Stimulated activated CD8-positive, alpha-beta memory T cell treated with anti-CD3 and anti-CD28 coated beads, Interleukin-4, amount 100 ng/mL, for 4 hours (primary cell): ENCODE measurements around the gene OR8D1.

Experiments
- DNase-seq, 2 donors: peaks; one replicate each; pipeline ENCODE4 v3.0.0-alpha.2; 2020; ENCODE audit warnings: low read depth in 2 of 2, low spot score in 1 of 2

OR8D1 gene

GRCh38 chr11:124313849-124314248 is at the start of gene OR8D1:
Gene OR8D1 (minus strand): TSS chr11:124313949. CDS start chr11:124310766, 3,183 bp downstream.
- DNase-seq = no peak

- DNase-seq = no peak
Measured at GRCh38 chr11:124359566-124359965, 45.8 kb upstream of the OR8D1 start.

DNA sequence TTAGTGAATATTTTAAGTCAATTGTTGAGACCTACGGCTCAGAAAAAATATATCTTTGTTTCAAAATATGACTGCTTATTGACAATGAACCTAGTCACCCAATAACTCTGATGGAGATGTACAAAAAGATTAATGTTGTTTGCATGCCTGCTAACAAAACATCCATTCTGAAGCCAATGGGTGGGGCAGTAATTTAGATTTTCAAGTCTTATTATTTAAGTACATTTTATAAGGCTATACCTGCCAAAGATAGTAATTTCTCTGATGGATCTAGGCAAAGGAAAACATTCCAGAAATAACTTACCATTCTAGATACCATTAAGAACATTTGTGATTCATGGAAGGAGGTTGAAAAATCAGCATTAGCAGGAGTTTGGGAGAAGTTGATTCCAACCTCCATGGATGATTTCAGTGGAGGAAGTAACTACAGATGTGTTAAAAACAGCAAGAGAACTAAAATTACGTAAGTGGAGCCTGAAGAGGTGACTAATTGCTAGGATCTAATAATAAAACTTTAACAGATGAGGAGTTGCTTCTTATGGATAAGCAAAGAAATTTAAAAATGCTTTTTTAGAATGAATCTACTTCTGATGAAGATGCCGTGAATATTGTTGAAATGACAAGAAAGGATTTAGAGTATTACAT is 32.7 kb upstream of the OR8D1 start:
- DNase-seq = no peak

DNA sequence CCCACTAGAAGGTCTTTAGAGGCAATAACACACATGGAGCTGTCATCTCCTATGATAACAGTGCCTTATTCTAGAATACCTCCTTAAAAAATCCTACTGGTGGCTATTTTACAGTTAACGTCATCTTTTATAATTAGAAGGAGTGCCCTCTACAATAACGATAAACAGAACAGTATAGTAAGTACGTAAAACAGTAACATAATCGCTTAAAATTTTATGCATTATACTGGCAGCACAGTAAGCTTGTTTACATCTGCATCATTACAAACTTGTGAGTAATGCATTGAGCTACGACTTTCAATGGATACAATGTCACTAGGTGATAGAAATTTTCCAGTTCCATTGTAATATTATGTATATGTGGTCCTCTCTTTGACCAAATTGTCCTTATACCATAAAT is 30.6 kb upstream of the OR8D1 start:
- no peak for DNase-seq

GRCh38 chr11:124340142-124340447 is 26.3 kb upstream of the OR8D1 start:
- no peak for DNase-seq

GRCh38 chr11:124339396-124340141 is 25.8 kb upstream of the OR8D1 start:
- no peak for DNase-seq

- DNase-seq = no peak
Measured at GRCh38 chr11:124331873-124332272, 18.1 kb upstream of the OR8D1 start.

DNA sequence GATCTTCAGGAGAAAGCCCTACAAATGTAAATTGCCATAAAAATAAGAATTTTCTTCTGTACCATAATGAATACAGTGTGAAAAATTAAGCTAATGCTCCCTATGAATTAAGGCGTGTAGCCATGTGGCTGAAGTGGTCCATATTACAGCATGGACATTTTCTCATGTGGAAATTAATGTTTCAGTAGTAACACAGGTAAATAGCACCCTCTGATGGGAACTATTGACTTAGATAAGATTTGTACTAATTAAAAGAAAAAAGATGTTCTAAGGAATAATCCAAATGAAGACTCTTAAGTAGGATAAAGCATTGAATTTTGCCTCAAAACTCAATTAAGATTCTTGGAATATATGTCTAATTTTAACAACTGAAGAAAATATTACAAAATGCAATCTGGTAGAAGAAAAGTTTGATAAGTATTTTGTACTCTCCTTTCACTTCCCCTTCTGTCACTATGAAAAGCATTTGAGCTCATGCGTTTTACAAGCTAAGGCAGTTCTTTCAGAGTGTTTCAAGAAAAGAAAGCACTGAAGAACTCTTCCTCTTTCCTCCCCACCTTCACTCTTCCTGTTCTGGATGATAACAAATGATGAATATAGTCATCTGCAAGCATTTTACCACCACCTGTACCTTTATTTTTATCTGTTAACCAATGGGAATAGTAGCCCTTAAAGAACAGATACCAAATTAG is 16.2 kb upstream of the OR8D1 start:
- DNase-seq = no peak

DNA sequence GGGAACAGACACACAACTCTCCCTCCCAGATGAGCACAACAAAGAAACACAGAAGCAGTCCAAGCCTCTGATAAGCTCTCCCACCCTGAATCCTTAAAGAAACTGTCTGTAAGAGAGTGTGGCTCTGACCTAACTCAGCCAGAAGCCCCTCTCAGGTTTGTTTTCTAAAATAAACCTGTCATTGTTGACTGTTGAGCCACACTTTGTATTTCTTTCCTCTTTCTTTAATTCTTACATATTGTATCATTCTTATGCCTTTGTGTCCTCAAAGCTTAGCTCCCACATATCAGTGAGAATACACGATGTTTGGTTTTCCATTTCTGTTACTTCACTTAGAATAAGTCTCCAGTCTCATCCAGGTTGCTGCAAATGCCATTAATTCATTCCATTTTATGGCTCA is 14.0 kb upstream of the OR8D1 start:
- no peak for DNase-seq

DNA sequence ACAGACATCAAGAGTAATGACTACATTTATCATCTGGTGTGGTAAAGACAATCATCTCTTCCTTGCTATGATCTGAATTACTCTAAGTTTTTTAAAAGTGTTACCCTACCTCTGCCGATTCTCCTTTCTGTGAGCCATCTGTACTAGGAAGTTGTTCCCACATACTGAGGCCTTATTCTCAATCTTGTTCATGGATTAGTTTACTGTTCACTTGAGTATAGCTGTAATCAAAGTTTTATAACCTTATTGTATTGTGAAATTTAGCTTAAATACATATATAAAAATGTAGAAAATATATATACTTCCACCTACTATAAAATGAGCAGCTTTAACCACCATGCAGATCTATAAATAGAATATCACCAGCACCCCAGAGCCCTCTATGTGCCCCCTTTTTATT is 8.6 kb upstream of the OR8D1 start:
- no peak for DNase-seq

DNA sequence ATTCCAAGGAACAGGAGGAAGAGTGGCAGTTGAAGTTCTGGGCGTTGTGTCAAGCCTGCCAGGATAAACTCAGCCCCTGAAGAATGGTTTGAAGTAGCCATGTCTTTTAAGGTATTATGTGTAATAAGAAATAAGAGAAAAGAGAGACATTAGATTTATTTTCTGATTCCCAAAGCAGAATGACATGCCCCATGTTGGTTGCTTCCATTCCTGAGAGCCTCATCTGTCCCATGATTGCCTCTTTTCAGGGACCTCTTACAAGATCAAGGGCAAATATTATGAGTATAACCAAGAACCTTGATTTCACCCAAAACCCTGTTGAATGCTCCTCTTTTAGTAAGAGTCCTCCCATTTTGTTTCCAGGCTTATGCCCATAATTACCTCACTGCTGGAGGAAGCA is 6.3 kb upstream of the OR8D1 start, which contains the start of gene OR8D2:
Gene OR8D2 (minus strand): TSS at position 101 of the 400 bp plus-strand sequence. CDS start 0 bp downstream, at position 101.
- no peak for DNase-seq

DNA sequence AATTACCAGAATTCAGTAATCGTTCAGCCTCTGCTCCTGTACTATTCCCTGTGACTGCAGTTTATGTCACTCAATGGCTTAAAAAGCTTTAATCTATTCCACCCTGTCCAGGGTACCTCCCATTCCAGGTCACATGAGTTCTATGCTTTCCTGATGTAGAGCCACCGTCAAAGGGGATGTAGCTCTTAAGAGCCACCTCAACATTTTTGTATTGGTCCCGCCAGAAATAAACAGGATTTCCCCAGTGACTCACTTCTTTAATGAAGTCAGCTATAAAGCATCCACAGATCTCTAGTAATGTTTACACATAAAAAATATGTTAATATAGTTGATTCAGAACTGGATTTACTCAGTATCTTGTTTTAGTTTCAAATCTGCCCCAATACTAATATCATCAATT is 1.3 kb upstream of the OR8D1 start:
- no peak for DNase-seq

- DNase-seq = no peak
Measured at GRCh38 chr11:124313131-124313530, 618 bp downstream of the OR8D1 start.

- DNase-seq = no peak
Measured at GRCh38 chr11:124311670-124312069, 2.1 kb downstream of the OR8D1 start.

DNA sequence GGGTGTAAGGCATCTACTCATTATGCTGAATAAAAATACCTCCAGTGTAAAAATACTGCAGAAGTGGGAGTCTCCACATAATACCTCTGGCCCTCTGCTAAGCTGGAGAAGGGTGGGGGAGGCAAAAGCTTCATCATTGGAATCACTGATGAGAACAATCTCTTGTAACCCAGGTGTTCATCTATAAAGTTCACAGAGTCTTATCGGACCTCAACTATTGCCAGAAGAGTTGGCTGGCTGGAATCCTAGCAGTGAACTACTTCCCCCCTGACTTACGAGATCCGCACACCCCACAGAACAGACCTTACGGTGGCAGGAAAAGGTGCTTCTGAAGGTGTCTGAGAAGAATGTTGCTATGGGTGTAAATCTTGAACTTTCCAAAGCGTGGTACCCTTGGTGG is 2.5 kb downstream of the OR8D1 start:
- no peak for DNase-seq

GRCh38 chr11:124310721-124311120 is 3.0 kb downstream of the OR8D1 start:
- DNase-seq = no peak

DNA sequence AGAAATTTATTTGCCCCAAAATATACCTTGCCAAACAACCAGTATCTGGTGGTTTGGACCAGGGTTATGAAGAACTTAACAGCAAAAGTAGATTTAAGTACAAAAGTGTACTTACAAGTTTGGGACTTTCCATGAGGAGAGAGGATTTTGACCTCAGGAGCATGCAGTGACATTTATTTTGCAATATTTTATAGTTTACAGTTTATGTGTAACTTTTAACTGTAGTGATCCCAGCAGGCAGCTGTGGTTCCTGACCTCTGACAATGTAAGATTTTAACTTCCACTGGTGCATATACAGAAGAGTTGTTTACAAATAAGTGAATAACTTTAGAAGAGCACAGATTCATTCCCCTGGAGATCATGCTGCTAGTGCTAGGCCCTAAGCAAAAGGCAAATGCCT is 6.7 kb downstream of the OR8D1 start:
- DNase-seq = no peak

DNA sequence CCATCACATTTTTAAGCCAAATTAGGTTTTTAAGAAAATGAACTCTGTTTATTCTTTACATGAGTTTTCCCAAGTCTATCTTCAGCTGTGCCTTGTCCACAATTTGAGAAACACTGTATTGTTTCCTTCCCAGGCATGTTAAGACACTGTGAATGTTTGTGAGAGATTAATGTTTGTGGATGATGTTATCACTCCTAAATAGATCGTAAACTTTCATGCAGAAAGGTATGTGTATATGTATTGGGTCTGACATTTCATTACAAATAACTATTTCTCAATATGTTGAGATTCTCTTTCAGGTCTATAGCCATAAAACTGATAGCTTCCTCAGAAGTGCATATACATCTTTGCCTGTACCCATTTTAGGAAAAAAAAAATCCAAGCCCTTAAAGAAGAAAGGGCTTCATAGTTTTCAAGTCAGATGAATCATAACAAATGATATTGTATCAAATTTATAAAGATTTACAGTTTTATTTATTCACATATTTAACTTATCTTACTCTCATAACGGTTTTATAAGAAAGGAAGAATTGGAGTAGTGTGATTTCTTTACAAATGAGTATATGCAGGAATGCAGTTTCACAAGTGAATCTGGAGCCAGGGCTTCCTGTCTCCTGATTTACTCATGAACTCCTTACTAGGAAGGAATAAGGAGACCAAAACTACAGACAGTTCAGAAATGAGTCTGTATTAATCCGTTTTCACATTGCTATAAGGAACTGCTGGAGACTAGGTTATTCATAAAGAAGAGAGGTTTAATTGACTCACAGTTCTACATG is 11.2 kb downstream of the OR8D1 start:
- no peak for DNase-seq

GRCh38 chr11:124301548-124301947 is 12.2 kb downstream of the OR8D1 start:
- no peak for DNase-seq

DNA sequence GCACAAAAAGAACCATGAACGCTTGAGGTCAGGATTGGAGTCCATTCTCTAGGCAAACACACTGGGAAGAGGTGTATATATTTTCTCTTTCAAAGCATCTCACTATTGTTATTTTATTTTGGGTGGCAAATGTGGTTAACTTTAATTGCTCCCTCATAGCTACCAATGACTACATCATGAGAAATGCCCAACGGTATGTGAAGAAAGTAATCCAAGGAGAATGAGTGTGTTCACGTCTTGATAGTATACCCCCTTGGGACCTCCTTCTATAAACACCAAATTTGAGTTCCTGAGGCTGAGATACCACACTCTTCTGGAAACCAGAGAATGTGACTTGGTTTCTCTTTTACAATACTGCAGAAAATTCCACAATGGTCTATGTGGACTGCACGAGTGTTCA is 15.8 kb downstream of the OR8D1 start:
- DNase-seq = no peak

- no peak for DNase-seq
Measured at GRCh38 chr11:124296016-124296415, 17.7 kb downstream of the OR8D1 start.

DNA sequence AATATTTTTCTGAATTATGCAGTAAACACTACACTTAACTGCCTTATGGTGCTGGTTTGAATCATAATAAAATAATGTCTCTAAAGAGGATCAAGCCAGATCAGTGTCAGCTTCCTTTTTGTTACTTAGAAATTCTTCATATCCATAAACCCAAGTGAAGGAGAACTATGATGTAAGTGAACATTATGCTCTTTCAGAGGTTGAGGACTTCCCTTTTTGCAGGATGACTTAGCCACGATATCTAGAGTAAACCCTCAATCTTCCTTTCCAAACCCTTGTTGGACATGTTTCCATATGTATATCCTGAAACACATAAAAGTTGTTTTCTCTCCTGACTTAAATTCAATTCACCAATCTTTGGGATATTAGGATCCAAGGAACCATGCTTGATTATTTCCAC is 19.1 kb downstream of the OR8D1 start:
- DNase-seq = no peak
